HEK293 (cell line): ENCODE results near the gene GJB5.

Experiments used
- CTCF ChIP-seq: fragments of 450-650 bp; formaldehyde crosslinking; IDR thresholded peaks from 2 replicates; pipeline ENCODE4 v1.5.1; 2016; ENCODE audit warnings: missing biosample characterization, missing genetic modification characterization
- SETDB1 ChIP-seq: IDR thresholded peaks from one replicate; pipeline ENCODE4 v1.6.1; 2017; ENCODE audit warnings: mild to moderate bottlenecking, low read length, moderate library complexity, mixed read lengths; ENCODE audit not compliant: insufficient read length
- WT1 ChIP-seq: fragments of 450-650 bp; formaldehyde crosslinking; IDR thresholded peaks from 2 replicates; pipeline ENCODE4 v1.5.1; 2016; ENCODE audit warnings: missing biosample characterization, missing genetic modification characterization
- ZFP41 ChIP-seq: fragments of 450-650 bp; formaldehyde crosslinking; IDR thresholded peaks from 2 replicates; pipeline ENCODE4 v1.5.1; 2016; ENCODE audit warnings: missing biosample characterization, missing genetic modification characterization, borderline replicate concordance
- ZNF2 ChIP-seq: fragments of 450-650 bp; formaldehyde crosslinking; IDR thresholded peaks from 2 replicates; pipeline ENCODE4 v1.5.1; 2016; ENCODE audit warnings: missing biosample characterization, missing genetic modification characterization
- ZNF221 ChIP-seq: fragments of 450-650 bp; formaldehyde crosslinking; IDR thresholded peaks from 2 replicates; pipeline ENCODE4 v1.5.1; 2017; ENCODE audit warnings: missing biosample characterization, missing genetic modification characterization, borderline replicate concordance
- ZNF488 ChIP-seq: fragments of 450-650 bp; formaldehyde crosslinking; IDR thresholded peaks from 2 replicates; pipeline ENCODE4 v1.5.1; 2016; ENCODE audit warnings: missing biosample characterization, missing genetic modification characterization
- ZNF510 ChIP-seq: fragments of 450-650 bp; formaldehyde crosslinking; IDR thresholded peaks from 2 replicates; pipeline ENCODE4 v1.5.1; 2018; ENCODE audit warnings: mild to moderate bottlenecking, missing genetic modification characterization, missing biosample characterization; ENCODE audit not compliant: insufficient replicate concordance
- ZNF560 ChIP-seq: fragments of 450-650 bp; formaldehyde crosslinking; IDR thresholded peaks from 2 replicates; pipeline ENCODE4 v1.5.1; 2017; ENCODE audit warnings: missing biosample characterization, missing genetic modification characterization, borderline replicate concordance
- ZNF670 ChIP-seq: fragments of 450-650 bp; formaldehyde crosslinking; IDR thresholded peaks from 2 replicates; pipeline ENCODE4 v1.5.1; 2016; ENCODE audit warnings: missing biosample characterization, missing genetic modification characterization, low read depth
- ZNF704 ChIP-seq: fragments of 450-650 bp; formaldehyde crosslinking; IDR thresholded peaks from 2 replicates; pipeline ENCODE4 v1.5.1; 2016; ENCODE audit warnings: missing biosample characterization, missing genetic modification characterization
- ZNF777 ChIP-seq: fragments of 450-650 bp; formaldehyde crosslinking; IDR thresholded peaks from 2 replicates; pipeline ENCODE4 v1.5.1; 2017; ENCODE audit warnings: missing biosample characterization, missing genetic modification characterization, borderline replicate concordance
- ZNF792 ChIP-seq: fragments of 450-650 bp; formaldehyde crosslinking; IDR thresholded peaks from 2 replicates; pipeline ENCODE4 v1.5.1; 2016; ENCODE audit warnings: missing biosample characterization, missing genetic modification characterization

GRCh38 chr1:34779526-34779925, 24.7 kb downstream of the GJB5 start:
- TF ChIP-seq SETDB1: no peak
- no peak for TF ChIP-seq ZNF510 (tag by site-specific recombination)
- TF ChIP-seq CTCF (tag by site-specific recombination): no peak
- no peak for TF ChIP-seq ZNF2 (tag by site-specific recombination)
- TF ChIP-seq ZNF221 (tag by site-specific recombination): no peak
- TF ChIP-seq ZNF704 (tag by site-specific recombination): no peak
- no peak for TF ChIP-seq ZNF560 (tag by site-specific recombination)
- no peak for TF ChIP-seq ZNF792 (tag by site-specific recombination)
- no peak for TF ChIP-seq ZNF777 (tag by site-specific recombination)
- TF ChIP-seq WT1: no peak
- TF ChIP-seq ZNF670 (tag by site-specific recombination): no peak
- no peak for TF ChIP-seq ZFP41 (tag by site-specific recombination)
- no peak for TF ChIP-seq ZNF488 (tag by site-specific recombination)
